Right cardiac atrium (tissue), 5 donors: ENCODE measurements around the gene PTPN3. TPM values are rescaled to one million over a fixed set of nuclear protein-coding genes. Genes with fewer than 3 reads are reported as not detected.
"Not testable (repeated sequence)": the region's sequence is repeated elsewhere in the genome, so short reads cannot be mapped to it uniquely, and the experiment has no call there.

Experiments used
- ATAC-seq, 2 donors: fragments of 200-7000 bp; cut with Tn5 transposase; one replicate each; pipeline versions ENCODE4 v1.8.0 to v1.9.1; 2020; ENCODE audit warnings: moderate library complexity in 2 of 2, mild to moderate bottlenecking in 1 of 2
- DNase-seq, 3 donors: peaks; one replicate each; pipeline ENCODE4 v3.0.0-alpha.2; 2020
- H3K27ac ChIP-seq: one replicate; pipeline ENCODE4 v1.5.1; 2013; ENCODE audit warnings: mild to moderate bottlenecking, low read length, control low read depth, moderate library complexity
- H3K27me3 ChIP-seq: one replicate; pipeline ENCODE4 v1.6.1; 2013; ENCODE audit not compliant: control insufficient read depth, insufficient read depth
- H3K4me1 ChIP-seq: one replicate; pipeline ENCODE4 v1.6.1; 2013; ENCODE audit warnings: low read length; ENCODE audit not compliant: control insufficient read depth, insufficient read depth
- H3K4me3 ChIP-seq: one replicate; pipeline ENCODE4 v1.5.1; 2013; ENCODE audit warnings: low read length, control low read depth
- H3K9me3 ChIP-seq: one replicate; pipeline ENCODE4 v1.6.1; 2013; ENCODE audit warnings: low read length; ENCODE audit not compliant: control insufficient read depth
- WGBS: extraction: QIAGEN DNeasy Blood & Tissue Kit; methylation state at CpG from one replicate; pipeline ENCODE4 v1.1.7; 2013; 5-methylcytosine and 5-hydroxymethylcytosine counted together
- intact Hi-C, 4 donors: fragments of 100-400 bp; cut with DNase I; formaldehyde crosslinking; loops; one replicate each; pipeline versions ENCODE4 v1.11.0 to v1.14.0; 2022 to 2023
- polyA plus RNA-seq: library from polyadenylated mRNA; stranded (reverse); fragments of 200-250 nt; gene quantifications from one replicate; pipeline ENCODE4 v1.2.3, GENCODE V29; 2013
- total RNA-seq, 4 donors: library from RNA; stranded (reverse); fragmentation: NEBNext Ultra II Directional; extraction: Animal tissue kit (Norgen Biotek cat#: 25700); gene quantifications; one replicate each; pipeline ENCODE4 v1.2.1, GENCODE V29; 2021
- donor health status: healthy with polysubstance abuse.
- donor health status: DM: no; HTN: yes; CAD: no.
- donor health status: DM: no; HTN: no; CAD: no.
- donor health status: DM: no; HTN: yes; CAD: no; lungs with severe emphysema.
- donor health status: DM: yes; HTN: yes; CAD: no.

Gene PTPN3
- total and polyA plus RNA-seq, 5 donors, result 2.8 to 9.3 (median 5.8) TPM

DNA sequence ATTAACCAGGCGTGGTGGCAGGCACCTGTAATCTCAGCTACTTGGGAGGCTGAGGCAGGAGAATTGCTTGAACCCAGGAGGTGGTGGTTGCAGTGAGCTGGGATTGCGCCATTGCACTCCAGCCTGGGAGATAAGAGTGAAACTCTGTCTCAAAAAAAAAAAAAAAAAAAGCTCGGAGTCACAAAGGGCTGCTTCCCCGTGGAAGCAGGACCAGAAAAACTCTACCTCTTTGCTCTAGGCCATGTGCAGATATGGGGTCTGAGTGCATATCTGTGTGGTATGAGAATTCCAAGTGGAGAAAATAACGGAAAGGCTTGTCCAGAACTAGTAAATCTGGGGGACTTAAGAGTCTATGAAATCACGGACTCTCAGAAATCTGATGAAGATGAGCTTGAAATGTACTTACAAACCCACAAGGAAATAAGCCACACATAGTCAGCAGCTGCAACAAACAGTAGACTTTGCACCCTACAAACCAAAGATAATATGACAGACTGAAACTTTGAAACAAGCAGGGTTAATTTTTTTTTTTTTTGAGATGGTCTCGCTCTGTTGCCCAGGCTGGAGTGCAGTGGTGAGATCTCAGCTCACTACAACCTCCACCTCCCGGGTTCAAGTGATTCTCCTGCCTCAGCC is 139.0 kb downstream of the PTPN3 start:
- H3K27ac ChIP-seq, ATAC-seq: not testable (repeated sequence)
- 77% methylated on average over 8 of the region's 8 CpGs for WGBS

GRCh38 chr9:109355564-109356297 is 142.4 kb downstream of the PTPN3 start:
- 87% methylated on average over 21 of the region's 21 CpGs for WGBS
- H3K9me3 ChIP-seq, result no peaks in the 10 kb centered on the region
- ATAC-seq, result no peak
- no peaks in the 10 kb centered on the region for H3K4me1 ChIP-seq
- H3K27ac ChIP-seq, result no peak overlapping the region
- DNase-seq, result no peak
- no peak overlapping the region for H3K4me3 ChIP-seq
- intact Hi-C loops, result no loop called here
- H3K27me3 ChIP-seq, result no peaks in the 10 kb centered on the region

More for the DNA sequence above, 139.0 kb downstream of the PTPN3 start:
- H3K4me1 ChIP-seq, DNase-seq, intact Hi-C loops, H3K27me3 ChIP-seq, H3K4me3 ChIP-seq, H3K9me3 ChIP-seq: not testable (repeated sequence)

DNA sequence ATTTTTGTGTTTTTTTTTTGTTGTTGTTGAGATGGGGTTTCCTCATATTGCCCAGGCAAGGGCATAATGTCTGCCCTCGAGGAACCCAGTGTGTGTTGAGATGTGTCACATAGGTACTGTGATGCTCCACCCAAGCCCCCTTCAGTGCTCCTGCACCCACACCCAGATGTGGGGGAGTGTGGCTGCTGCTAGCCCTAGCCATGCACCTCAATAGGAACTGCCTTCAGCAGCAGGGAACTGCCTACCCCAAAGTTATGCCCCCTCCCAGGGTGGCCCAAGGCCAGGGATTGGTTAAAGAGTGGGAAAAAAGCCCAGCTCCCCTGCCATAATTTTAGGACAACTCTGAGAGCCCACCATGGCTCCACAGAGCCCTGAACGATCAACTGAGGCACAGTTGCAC is 143.9 kb downstream of the PTPN3 start:
- H3K4me3 ChIP-seq, result no peak overlapping the region
- no peak for ATAC-seq
- no peak overlapping the region for H3K27ac ChIP-seq
- no peaks in the 10 kb centered on the region for H3K4me1 ChIP-seq
- no peaks in the 10 kb centered on the region for H3K9me3 ChIP-seq
- no peaks in the 10 kb centered on the region for H3K27me3 ChIP-seq
- no peak for DNase-seq
- intact Hi-C loops, result no loop called here
- WGBS, result 81% methylated on average over 2 of the region's 2 CpGs

- H3K4me1 ChIP-seq, result no peaks in the 10 kb centered on the region
- no peaks in the 10 kb centered on the region for H3K9me3 ChIP-seq
These were observed 147.1 kb downstream of the PTPN3 start for GRCh38 chr9:109351032-109351431.

DNA sequence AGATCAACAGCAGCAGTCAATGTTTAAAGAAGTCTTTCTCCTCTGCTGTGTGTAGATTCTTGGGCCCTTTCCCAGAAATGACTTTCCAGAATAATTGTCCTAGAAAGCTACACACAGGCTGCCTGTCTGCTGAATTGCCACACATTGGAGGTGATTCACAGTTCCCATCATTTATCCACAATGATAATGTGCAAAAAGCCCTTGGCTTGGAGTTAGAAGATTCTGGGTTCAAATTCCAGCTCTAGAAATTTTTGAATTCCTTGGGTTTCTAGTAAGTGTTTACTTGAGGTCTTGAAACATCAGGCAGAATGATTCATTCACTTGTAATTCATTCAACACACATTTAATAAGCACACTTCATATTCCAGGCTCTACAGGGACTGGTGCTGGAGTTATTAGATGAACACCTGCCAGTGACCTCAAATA is 148.7 kb downstream of the PTPN3 start:
- H3K4me1 ChIP-seq, result no peaks in the 10 kb centered on the region
- H3K27ac ChIP-seq, result no peak overlapping the region
- H3K4me3 ChIP-seq, result no peak overlapping the region
- no peak for DNase-seq
- H3K9me3 ChIP-seq, result no peaks in the 10 kb centered on the region
- intact Hi-C loops, result no loop called here
- H3K27me3 ChIP-seq, result no peaks in the 10 kb centered on the region
- ATAC-seq, result peak in 1 of 2 donors; percentile 63

More at GRCh38 chr9:109351032-109351431, 147.1 kb downstream of the PTPN3 start:
- Histone ChIP-seq H3K27ac (no peak overlapping the region), H3K27me3 (no peaks in the 10 kb centered on the region), H3K4me3 (no peak overlapping the region)
- intact Hi-C loops, result no loop called here
- DNase-seq, result no peak
- ATAC-seq, result no peak
- 67% methylated on average over 5 of the region's 5 CpGs for WGBS

- no peaks in the 10 kb centered on the region for H3K9me3 ChIP-seq
- no peaks in the 10 kb centered on the region for H3K4me1 ChIP-seq
- intact Hi-C loops, result no loop called here
- DNase-seq (no peak), ATAC-seq (no peak)
- H3K27me3 ChIP-seq, result no peaks in the 10 kb centered on the region
- no peak overlapping the region for H3K4me3 ChIP-seq
- no peak overlapping the region for H3K27ac ChIP-seq
- 77% methylated on average over 3 of the region's 3 CpGs for WGBS
These were observed 151.2 kb downstream of the PTPN3 start for GRCh38 chr9:109346904-109347303.

- intact Hi-C loops, result no loop called here
- ATAC-seq, result no peak
- Histone ChIP-seq H3K9me3 (no peaks in the 10 kb centered on the region), H3K4me3 (no peak overlapping the region), H3K27ac (no peak overlapping the region), H3K27me3 (no peaks in the 10 kb centered on the region), H3K4me1 (no peaks in the 10 kb centered on the region)
- 57% methylated on average over 3 of the region's 3 CpGs for whole genome bisulfite sequencing
- no peak for DNase-seq
These were observed 153.2 kb downstream of the PTPN3 start for GRCh38 chr9:109344866-109345265.

DNA sequence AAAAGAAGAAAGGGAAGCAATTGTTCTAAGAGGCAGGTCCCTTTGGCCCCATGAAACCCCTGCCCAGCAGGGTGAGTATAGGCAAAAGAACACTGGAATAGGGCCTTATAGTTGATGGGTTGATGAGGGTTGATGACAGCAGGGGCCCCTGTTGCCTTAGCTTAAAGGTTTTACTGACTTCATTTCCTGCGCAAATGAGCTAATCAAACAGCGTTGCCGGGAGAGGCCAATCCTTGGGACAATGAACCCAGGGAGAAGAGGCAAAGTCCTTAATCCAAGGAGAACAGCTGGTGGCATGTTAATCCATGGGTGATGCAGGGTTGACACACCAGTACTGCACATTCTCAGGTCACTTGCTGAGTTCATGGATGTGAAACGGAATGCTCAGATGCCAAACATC is 155.2 kb downstream of the PTPN3 start:
- Histone ChIP-seq H3K4me1 (no peaks in the 10 kb centered on the region), H3K9me3 (no peaks in the 10 kb centered on the region), H3K27ac (no peak overlapping the region), H3K27me3 (no peaks in the 10 kb centered on the region), H3K4me3 (no peak overlapping the region)
- WGBS, result 94% methylated on average over 4 of the region's 4 CpGs
- ATAC-seq, result no peak
- intact Hi-C loops, result no loop called here
- DNase-seq, result no peak

DNA sequence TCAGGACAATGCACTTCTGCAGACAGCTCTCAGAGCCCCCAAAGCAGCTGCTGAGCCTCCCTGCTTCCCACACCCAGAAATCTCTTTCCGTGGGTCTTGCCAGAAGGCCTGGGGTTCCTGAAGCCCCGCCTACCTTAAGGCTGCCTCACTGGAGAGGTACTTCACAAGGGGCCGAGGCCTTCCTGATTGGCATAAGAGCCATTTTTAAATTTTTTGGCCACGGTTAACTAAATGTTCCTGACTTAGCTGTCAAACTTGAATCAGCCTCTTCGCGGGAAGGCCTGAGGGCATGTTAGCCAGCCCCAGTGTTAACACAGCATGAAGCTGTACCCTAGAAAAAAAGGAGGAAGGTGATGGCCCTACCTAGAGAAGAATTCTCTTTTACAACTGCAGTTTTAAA is 156.5 kb downstream of the PTPN3 start:
- Histone ChIP-seq H3K27me3 (no peaks in the 10 kb centered on the region), H3K9me3 (no peaks in the 10 kb centered on the region), H3K27ac (no peak overlapping the region), H3K4me1 (no peaks in the 10 kb centered on the region), H3K4me3 (no peak overlapping the region)
- intact Hi-C loops, result no loop called here
- WGBS, result 59% methylated on average over 6 of the region's 6 CpGs
- no peak for ATAC-seq
- DNase-seq, result no peak

DNA sequence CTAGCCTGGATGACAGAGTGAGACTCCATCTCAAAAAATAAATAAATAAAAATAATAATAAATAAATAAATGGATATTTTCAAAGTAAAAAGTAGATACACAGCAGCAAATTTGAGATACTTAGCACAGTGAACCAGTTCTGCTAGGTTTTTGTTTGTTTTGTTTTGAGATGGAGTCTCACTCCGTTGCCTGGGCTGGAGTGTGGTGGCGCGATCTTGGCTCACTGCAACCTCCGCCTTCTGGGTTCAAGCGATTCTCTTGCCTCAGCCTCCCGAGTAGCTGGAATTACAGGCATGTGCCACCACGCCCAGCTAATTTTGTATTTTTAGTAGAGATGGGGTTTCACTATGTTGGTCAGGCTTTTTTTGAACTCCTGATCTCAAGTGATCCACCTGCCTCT is 157.1 kb downstream of the PTPN3 start:
- H3K4me1 ChIP-seq, H3K27ac ChIP-seq, H3K4me3 ChIP-seq, H3K9me3 ChIP-seq, DNase-seq, intact Hi-C loops, H3K27me3 ChIP-seq, ATAC-seq: not testable (repeated sequence)
- 88% methylated on average over 7 of the region's 7 CpGs for WGBS

GRCh38 chr9:109336409-109336808 is 161.7 kb downstream of the PTPN3 start:
- no peaks in the 10 kb centered on the region for H3K9me3 ChIP-seq
- H3K27ac ChIP-seq, result no peak overlapping the region
- no peak overlapping the region for H3K4me3 ChIP-seq
- H3K4me1 ChIP-seq, result peaks cover 2% of the 10 kb centered on the region
- ATAC-seq (no peak), DNase-seq (no peak)
- intact Hi-C loops, result no loop called here
- H3K27me3 ChIP-seq, result no peaks in the 10 kb centered on the region
- 81% methylated on average over 3 of the region's 3 CpGs for WGBS
